ENCODE measurements around the gene PRDM4. TPM values are rescaled to one million over a fixed set of nuclear protein-coding genes. Genes with fewer than 3 reads are reported as not detected.

PRDM4 gene
- total and polyA plus RNA-seq, 2 of the 13 experiments (the other 11 are each of a cell fraction or from before 2014, with no cell fraction given), result 9.9 to 15.3 TPM

GRCh38 chr12:107685360-107686248, 75.3 kb downstream of the PRDM4 start, which contains the start of gene PWP1 (continued):
- TF ChIP-seq TEAD3 (CRISPR knock-in tag; optimal IDR thresholded peaks at IDR 0.05; ENCODE audit: borderline replicate concordance) (peak; percentile 57), TMF1 (CRISPR knock-in tag; IDR thresholded peaks at IDR 0.05; ENCODE audit: low read depth) (peak; percentile 75; the same call in 1 of the 2 replicates), CENPT (CRISPR knock-in tag; IDR thresholded peaks at IDR 0.05; ENCODE audit: low read depth) (no peak), SSRP1 (CRISPR knock-in tag; IDR thresholded peaks at IDR 0.05) (peak; percentile 5; the same call in 1 of the 2 replicates), NR2F6 (IDR thresholded peaks at IDR 0.05) (no peak), NR2F6 (CRISPR knock-in tag; IDR thresholded peaks at IDR 0.05) (peak; percentile 29; the same call in 1 of the 2 replicates), ZNF766 (CRISPR knock-in tag; IDR thresholded peaks at IDR 0.05; ENCODE audit: borderline replicate concordance) (peak; percentile 70; the same call in 1 of the 2 replicates), ZIK1 (CRISPR knock-in tag; IDR thresholded peaks at IDR 0.05; ENCODE audit: borderline replicate concordance, low read depth) (peak; percentile 83; the same call in 1 of the 2 replicates), ZNF619 (CRISPR knock-in tag; IDR thresholded peaks at IDR 0.05) (no peak), MZF1 (CRISPR knock-in tag; IDR thresholded peaks at IDR 0.05; ENCODE audit: borderline replicate concordance) (0 out of 2 replicates have a peak, but pooled peaks have one; percentile 13), BHLHE40 (IDR thresholded peaks at IDR 0.05; ENCODE audit: low read length) (no peak), DMAP1 (CRISPR knock-in tag; IDR thresholded peaks at IDR 0.05) (peak; percentile 99), IKZF1 (IDR thresholded peaks at IDR 0.05) (no peak), ZKSCAN8 (CRISPR knock-in tag; IDR thresholded peaks at IDR 0.05; ENCODE audit: borderline replicate concordance) (no peak), ZNF850 (CRISPR knock-in tag; conservative IDR thresholded peaks at IDR 0.05) (no peak), RBM39 (IDR thresholded peaks at IDR 0.05; ENCODE audit: low read depth, low read length, poor library complexity, severe bottlenecking) (peak; percentile 52), ZNF224 (CRISPR knock-in tag; IDR thresholded peaks at IDR 0.05) (peak; percentile 93), ZKSCAN1 (IDR thresholded peaks at IDR 0.05; ENCODE audit: low read length) (no peak), ZNF83 (CRISPR knock-in tag; IDR thresholded peaks at IDR 0.05; ENCODE audit: borderline replicate concordance) (no peak), ZNF264 (CRISPR knock-in tag; IDR thresholded peaks at IDR 0.05) (peak; percentile 62; the same call in 1 of the 2 replicates), TCF12 (IDR thresholded peaks at IDR 0.05) (no peak), TCF12 (CRISPR knock-in tag; IDR thresholded peaks at IDR 0.05) (peak; percentile 84; the same call in 1 of the 2 replicates), GATAD2A (CRISPR knock-in tag; IDR thresholded peaks at IDR 0.05) (peak; percentile 71), KMT2B (CRISPR knock-in tag; IDR thresholded peaks at IDR 0.05) (peak; percentile 85), RCOR2 (CRISPR knock-in tag; IDR thresholded peaks at IDR 0.05) (no peak)
- TF ChIP-seq, protein P1, sequence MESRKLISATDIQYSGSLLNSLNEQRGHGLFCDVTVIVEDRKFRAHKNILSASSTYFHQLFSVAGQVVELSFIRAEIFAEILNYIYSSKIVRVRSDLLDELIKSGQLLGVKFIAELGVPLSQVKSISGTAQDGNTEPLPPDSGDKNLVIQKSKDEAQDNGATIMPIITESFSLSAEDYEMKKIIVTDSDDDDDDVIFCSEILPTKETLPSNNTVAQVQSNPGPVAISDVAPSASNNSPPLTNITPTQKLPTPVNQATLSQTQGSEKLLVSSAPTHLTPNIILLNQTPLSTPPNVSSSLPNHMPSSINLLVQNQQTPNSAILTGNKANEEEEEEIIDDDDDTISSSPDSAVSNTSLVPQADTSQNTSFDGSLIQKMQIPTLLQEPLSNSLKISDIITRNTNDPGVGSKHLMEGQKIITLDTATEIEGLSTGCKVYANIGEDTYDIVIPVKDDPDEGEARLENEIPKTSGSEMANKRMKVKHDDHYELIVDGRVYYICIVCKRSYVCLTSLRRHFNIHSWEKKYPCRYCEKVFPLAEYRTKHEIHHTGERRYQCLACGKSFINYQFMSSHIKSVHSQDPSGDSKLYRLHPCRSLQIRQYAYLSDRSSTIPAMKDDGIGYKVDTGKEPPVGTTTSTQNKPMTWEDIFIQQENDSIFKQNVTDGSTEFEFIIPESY (CRISPR knock-in tag; IDR thresholded peaks at IDR 0.05), result no peak; the same call in 1 of the 2 replicates
- TF ChIP-seq, protein P2, sequence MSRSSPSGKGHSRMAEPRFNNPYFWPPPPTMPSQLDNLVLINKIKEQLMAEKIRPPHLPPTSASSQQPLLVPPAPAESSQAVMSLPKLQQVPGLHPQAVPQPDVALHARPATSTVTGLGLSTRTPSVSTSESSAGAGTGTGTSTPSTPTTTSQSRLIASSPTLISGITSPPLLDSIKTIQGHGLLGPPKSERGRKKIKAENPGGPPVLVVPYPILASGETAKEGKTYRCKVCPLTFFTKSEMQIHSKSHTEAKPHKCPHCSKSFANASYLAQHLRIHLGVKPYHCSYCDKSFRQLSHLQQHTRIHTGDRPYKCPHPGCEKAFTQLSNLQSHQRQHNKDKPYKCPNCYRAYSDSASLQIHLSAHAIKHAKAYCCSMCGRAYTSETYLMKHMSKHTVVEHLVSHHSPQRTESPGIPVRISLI (CRISPR knock-in tag; IDR thresholded peaks at IDR 0.05; ENCODE audit: borderline replicate concordance), result no peak
- TF ChIP-seq, protein P3, sequence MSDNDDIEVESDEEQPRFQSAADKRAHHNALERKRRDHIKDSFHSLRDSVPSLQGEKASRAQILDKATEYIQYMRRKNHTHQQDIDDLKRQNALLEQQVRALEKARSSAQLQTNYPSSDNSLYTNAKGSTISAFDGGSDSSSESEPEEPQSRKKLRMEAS (IDR thresholded peaks at IDR 0.05), result peak; percentile 98
- TF ChIP-seq, protein P4, sequence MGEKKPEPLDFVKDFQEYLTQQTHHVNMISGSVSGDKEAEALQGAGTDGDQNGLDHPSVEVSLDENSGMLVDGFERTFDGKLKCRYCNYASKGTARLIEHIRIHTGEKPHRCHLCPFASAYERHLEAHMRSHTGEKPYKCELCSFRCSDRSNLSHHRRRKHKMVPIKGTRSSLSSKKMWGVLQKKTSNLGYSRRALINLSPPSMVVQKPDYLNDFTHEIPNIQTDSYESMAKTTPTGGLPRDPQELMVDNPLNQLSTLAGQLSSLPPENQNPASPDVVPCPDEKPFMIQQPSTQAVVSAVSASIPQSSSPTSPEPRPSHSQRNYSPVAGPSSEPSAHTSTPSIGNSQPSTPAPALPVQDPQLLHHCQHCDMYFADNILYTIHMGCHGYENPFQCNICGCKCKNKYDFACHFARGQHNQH (CRISPR knock-in tag; IDR thresholded peaks at IDR 0.05), result peak; percentile 90
